Measurements from ENCODE around the gene SLC44A4. TPM values are rescaled to one million over a fixed set of nuclear protein-coding genes. Genes with fewer than 3 reads are reported as not detected.
"Not testable (repeated sequence)": the region's sequence is repeated elsewhere in the genome, so short reads cannot be mapped to it uniquely, and the experiment has no call there.

SLC44A4 gene
- total and polyA plus RNA-seq, 5 donors: 0.05 TPM; not detected in 4

DNA sequence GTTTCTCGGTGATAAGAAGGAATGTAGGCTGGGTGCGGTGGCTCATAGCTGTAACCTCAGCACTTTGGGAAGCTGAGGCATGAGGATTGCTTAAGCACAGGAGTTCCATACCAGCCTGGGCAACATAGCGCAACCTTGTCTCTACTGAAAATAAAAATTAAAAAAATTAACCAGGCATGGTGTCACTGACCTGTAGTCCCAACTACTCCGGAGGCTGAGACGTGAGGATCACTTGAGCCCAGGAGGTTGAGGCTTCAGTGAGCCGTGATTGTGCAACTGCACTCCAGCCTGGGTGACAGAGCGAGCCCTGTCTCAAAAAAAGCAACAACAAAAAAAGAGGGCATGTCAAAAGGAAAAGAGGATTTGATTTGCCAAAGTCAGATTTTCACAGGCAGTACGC lies 20.1 kb downstream of the SLC44A4 start:
- DNase-seq: peak in 1 of 3 donors; percentile 4
- no peaks in the 10 kb centered on the region for H3K9me3 ChIP-seq (ENCODE audit: control insufficient read depth, low read length)
- H3K4me3 ChIP-seq (ENCODE audit: low read length): no peak overlapping the region
- H3K27ac ChIP-seq (ENCODE audit: low read length): no peak overlapping the region
- intact Hi-C loops (cut with DNase I): no loop called here
- ATAC-seq: no peak
- 95% methylated on average over 8 of the region's 8 CpGs for WGBS
- H3K4me1 ChIP-seq (ENCODE audit: control insufficient read depth, insufficient read depth, low read length): peaks cover 2% of the 10 kb centered on the region
- H3K27me3 ChIP-seq (ENCODE audit: control insufficient read depth, insufficient read depth): no peaks in the 10 kb centered on the region

DNA sequence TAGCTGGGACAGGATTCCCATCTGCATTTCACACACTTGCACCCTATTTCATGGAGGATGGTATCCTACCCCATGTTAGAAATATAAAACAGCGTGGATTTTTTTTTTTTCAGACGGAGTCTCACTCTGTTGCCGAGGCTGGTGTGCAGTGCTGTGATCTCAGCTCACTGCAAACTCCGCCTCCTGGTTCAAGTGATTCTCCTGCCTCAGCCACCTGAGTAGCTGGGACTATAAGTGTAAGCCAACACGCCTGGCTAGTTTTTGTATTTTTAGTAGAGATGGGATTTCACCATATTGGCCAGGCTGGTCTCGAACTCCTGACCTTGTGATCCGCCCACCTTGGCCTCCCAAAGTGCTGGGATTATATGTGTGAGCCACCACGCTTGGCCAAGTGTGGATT lies 21.0 kb downstream of the SLC44A4 start:
- ATAC-seq: not testable (repeated sequence)

DNA sequence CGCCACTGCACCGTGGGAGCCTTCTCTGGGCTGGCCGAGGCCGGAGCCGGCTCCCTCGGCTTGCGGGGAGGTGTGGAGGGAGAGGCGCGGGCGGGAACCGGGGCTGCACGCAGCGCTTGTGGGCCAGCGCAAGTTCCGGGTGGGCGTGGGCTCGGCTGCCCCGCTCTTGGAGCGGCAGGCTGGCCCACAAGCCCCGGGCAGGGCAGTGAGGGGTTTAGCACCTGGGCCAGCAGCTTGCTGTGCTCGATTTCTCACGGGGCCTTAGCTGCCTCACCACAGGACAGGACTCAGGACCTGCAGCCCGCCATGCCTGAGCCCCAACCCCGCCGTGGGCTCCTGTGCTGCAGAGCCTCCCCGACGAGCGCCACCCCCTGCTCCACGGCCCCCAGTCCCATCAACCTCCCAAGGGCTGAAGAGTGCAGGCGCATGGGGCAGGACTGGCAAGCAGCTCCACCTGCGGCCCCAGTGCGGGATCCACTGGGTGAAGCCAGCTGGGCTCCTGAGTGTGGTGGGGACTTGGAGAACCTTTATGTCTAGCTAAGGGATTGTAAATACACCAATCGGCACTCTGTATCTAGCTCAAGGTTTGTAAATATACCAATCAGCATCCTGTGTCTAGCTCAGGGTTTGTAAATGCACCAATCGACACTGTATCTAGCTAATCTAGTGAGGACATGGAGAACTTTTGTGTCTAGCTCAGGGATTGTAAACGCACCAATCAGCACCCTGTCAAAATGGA lies 26.6 kb downstream of the SLC44A4 start:
- H3K4me3 ChIP-seq (ENCODE audit: low read length); H3K27me3 ChIP-seq (ENCODE audit: control insufficient read depth, insufficient read depth); H3K4me1 ChIP-seq (ENCODE audit: control insufficient read depth, insufficient read depth, low read length); H3K27ac ChIP-seq (ENCODE audit: low read length); H3K9me3 ChIP-seq (ENCODE audit: control insufficient read depth, low read length); intact Hi-C loops (cut with DNase I); ATAC-seq: not testable (repeated sequence)
- WGBS: 88% methylated on average over 35 of the region's 35 CpGs
- peak in 1 of 3 donors; percentile 41 for DNase-seq

More for the DNA sequence above, 21.0 kb downstream of the SLC44A4 start:
- H3K4me3 ChIP-seq (ENCODE audit: low read length); H3K27me3 ChIP-seq (ENCODE audit: control insufficient read depth, insufficient read depth); intact Hi-C loops (cut with DNase I); DNase-seq; H3K4me1 ChIP-seq (ENCODE audit: control insufficient read depth, insufficient read depth, low read length); H3K9me3 ChIP-seq (ENCODE audit: control insufficient read depth, low read length); H3K27ac ChIP-seq (ENCODE audit: low read length): not testable (repeated sequence)
- WGBS: 91% methylated on average over 8 of the region's 8 CpGs

DNA sequence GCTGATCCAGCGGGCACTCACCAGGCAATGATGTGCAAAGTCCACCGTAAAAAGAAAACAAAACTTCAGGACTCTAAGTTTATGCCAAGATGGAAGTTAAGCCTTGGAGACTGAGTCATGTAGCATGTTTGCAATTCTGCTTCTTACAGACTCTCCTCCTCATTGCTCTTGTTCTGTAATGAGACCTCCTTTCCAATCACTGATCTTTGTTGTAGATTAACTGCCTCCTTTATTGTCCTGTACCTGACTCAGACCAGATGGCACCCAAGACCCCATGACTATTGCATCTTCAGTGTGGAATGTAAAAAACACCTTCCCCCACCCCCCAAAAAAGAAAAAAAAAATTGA lies 27.3 kb downstream of the SLC44A4 start:
- WGBS: 74% methylated on average over 2 of the region's 2 CpGs
- intact Hi-C loops (cut with DNase I): no loop called here
- DNase-seq (no peak), ATAC-seq (no peak)
- Histone ChIP-seq H3K4me1 (ENCODE audit: control insufficient read depth, insufficient read depth, low read length) (no peaks in the 10 kb centered on the region), H3K4me3 (ENCODE audit: low read length) (no peak overlapping the region), H3K9me3 (ENCODE audit: control insufficient read depth, low read length) (no peaks in the 10 kb centered on the region), H3K27ac (ENCODE audit: low read length) (no peak overlapping the region), H3K27me3 (ENCODE audit: control insufficient read depth, insufficient read depth) (no peaks in the 10 kb centered on the region)

DNA sequence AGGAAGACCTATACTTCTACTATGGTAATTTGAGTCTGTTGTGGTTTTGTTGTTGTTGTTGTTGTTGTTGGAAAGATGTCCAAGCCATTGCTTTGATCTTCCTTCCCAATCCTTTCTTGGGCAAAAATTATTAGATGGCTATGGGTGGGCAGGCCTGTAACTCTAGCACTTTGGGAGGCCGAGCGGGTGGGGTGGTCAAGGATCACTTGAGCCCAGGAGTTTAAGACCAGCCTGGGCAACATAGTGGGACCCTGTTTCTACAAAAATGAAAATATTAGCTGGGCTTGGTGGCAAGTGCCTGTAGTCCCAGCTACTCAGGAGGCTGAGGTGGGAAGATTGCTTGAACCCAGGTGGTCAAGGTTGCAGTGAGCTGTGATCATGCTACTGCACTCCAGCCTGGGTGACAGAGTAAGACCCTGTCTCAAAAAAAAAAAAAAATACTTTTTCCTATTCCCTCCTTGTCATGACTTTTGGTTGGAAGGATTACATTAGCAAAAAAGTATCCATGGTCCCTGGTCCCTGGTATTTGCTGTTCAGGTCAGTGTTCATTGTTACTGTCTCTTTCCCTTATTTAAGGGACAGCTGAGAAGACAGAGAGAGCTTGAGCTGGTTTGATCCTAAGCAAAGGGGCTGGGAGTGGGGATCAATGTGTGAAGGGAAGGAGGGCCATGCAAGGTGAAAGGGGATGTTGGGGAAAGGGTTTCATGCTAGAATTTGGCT lies 27.9 kb downstream of the SLC44A4 start:
- Histone ChIP-seq H3K27me3 (ENCODE audit: control insufficient read depth, insufficient read depth) (no peaks in the 10 kb centered on the region), H3K9me3 (ENCODE audit: control insufficient read depth, low read length) (no peaks in the 10 kb centered on the region), H3K4me3 (ENCODE audit: low read length) (no peak overlapping the region), H3K4me1 (ENCODE audit: control insufficient read depth, insufficient read depth, low read length) (no peaks in the 10 kb centered on the region), H3K27ac (ENCODE audit: low read length) (no peak overlapping the region)
- intact Hi-C loops (cut with DNase I): no loop called here
- 94% methylated on average over 2 of the region's 2 CpGs for WGBS
- ATAC-seq: no peak
- DNase-seq: peak in 1 of 3 donors; percentile 3

DNA sequence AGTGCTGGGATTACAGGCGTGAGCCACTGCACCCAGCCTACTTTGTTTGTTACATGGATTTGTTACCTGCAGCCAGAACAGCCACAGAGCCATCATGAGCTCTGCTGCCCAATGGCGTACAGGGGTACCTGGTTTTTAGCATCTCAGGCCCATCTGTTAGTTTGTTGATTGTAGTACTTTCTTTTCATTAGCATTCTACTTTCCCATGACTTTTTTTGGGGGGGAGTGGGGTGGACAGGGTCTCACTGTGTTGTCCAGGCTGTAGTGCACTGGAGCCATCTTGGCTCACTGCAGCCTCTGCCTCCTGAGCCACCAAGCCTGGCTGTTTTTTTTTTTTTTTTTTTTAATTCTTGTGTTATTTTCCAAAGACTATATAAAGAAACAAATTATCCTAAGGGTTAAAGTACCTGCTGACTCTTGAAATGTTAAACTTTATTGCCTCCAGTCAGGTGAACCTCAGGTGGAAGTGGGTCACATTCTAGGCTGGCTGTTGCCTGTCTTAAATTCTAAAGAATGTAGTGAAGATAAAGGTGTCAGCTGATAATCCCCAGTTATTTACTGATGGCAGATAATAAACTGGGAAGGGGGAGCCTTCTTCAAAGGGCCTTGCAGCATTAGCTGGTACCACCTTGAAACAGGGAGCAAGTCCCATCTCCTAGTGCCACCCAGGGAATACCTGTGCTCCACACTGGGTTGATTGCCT lies 31.4 kb downstream of the SLC44A4 start:
- H3K27me3 ChIP-seq (ENCODE audit: control insufficient read depth, insufficient read depth): no peaks in the 10 kb centered on the region
- no peak for ATAC-seq
- H3K4me3 ChIP-seq (ENCODE audit: low read length): no peak overlapping the region
- H3K4me1 ChIP-seq (ENCODE audit: control insufficient read depth, insufficient read depth, low read length): no peaks in the 10 kb centered on the region
- 96% methylated on average over 2 of the region's 2 CpGs for WGBS
- H3K9me3 ChIP-seq (ENCODE audit: control insufficient read depth, low read length): no peaks in the 10 kb centered on the region
- intact Hi-C loops (cut with DNase I): no loop called here
- H3K27ac ChIP-seq (ENCODE audit: low read length): no peak overlapping the region
- DNase-seq: peak in 1 of 3 donors; percentile 5

DNA sequence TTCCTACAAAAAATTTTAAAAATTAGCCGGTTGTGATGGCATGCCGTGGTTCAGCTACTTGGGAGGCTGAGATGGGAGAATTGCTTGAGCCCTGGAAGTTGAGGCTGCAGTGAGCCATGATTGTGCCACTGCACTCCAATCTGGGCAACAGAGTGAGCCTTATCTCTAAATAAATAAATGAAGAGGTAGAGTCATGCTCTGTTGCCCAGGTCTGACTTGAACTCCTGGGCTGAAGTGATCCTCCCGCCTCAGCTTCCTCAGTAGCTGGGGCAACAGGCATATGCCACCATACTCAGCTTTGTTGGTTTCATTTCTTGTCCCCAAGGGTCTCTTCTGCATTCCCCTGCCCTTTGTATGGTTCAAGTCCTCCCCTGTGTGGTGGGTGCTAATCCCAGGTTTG lies 34.3 kb downstream of the SLC44A4 start:
- over 99% methylated on average over 3 of the region's 3 CpGs for WGBS
- no peak for ATAC-seq
- peak in 1 of 3 donors; percentile 0 for DNase-seq
- Histone ChIP-seq H3K9me3 (ENCODE audit: control insufficient read depth, low read length) (no peaks in the 10 kb centered on the region), H3K27me3 (ENCODE audit: control insufficient read depth, insufficient read depth) (no peaks in the 10 kb centered on the region), H3K4me3 (ENCODE audit: low read length) (no peak overlapping the region), H3K27ac (ENCODE audit: low read length) (no peak overlapping the region), H3K4me1 (ENCODE audit: control insufficient read depth, insufficient read depth, low read length) (no peaks in the 10 kb centered on the region)
- intact Hi-C loops (cut with DNase I): no loop called here

DNA sequence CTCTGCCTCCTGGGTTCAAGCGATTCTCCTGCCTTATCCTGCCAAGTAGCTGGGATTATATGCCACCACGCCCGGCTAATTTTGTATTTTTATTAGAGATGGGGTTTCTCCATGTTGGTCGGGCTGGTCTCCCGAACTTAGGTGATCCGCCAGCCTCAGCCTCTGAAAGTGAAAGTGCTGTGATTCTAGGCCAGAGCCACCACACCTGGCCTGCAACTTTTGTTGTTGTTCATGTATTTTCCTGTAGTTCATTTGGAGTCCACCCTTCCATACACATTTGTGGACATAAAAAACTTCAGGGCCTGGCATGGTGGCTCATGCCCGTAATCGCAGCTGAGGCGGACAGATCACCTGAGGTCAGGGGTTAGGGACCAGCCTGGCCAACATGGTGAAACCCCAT lies 36.7 kb downstream of the SLC44A4 start:
- no peaks in the 10 kb centered on the region for H3K9me3 ChIP-seq (ENCODE audit: control insufficient read depth, low read length)
- DNase-seq (peak in 1 of 3 donors; percentile 12), ATAC-seq (no peak)
- no peak overlapping the region for H3K27ac ChIP-seq (ENCODE audit: low read length)
- 92% methylated on average over 9 of the region's 9 CpGs for WGBS
- no peaks in the 10 kb centered on the region for H3K27me3 ChIP-seq (ENCODE audit: control insufficient read depth, insufficient read depth)
- peaks cover 8% of the 10 kb centered on the region for H3K4me1 ChIP-seq (ENCODE audit: control insufficient read depth, insufficient read depth, low read length)
- intact Hi-C loops (cut with DNase I): no loop called here
- H3K4me3 ChIP-seq (ENCODE audit: low read length): no peak overlapping the region

DNA sequence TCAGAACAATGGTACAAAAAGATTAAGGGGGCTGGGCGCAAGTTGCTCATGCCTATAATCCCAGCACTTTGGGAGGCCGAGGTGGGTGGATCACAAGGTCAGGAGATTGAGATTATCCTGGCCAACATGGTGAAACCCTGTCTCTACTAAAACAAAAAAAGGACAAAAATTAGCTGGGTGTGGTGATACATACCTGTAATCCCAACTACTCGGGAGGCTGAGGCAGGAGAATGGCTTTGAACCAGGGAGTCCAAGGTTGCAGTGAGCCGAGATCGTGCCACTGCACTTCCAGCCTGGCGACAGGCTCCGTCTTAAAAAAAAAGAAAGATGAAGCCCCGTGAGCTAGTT lies 39.0 kb downstream of the SLC44A4 start:
- H3K9me3 ChIP-seq (ENCODE audit: control insufficient read depth, low read length); H3K4me1 ChIP-seq (ENCODE audit: control insufficient read depth, insufficient read depth, low read length); ATAC-seq; H3K27me3 ChIP-seq (ENCODE audit: control insufficient read depth, insufficient read depth); H3K27ac ChIP-seq (ENCODE audit: low read length); H3K4me3 ChIP-seq (ENCODE audit: low read length): not testable (repeated sequence)
- WGBS: 84% methylated on average over 8 of the region's 8 CpGs
- DNase-seq: peak in 1 of 3 donors; percentile 9
- intact Hi-C loops (cut with DNase I): loop anchor here in 2 of 4 donors (10.0 kb wide), 2 partner anchors 105 to 115 kb away; partner anchors contain the start of genes CLIC1 (in 1 of the 2), DDAH2 (in 1 of the 2), LY6G6C (in 1 of the 2) and MPIG6B (in 1 of the 2)

DNA sequence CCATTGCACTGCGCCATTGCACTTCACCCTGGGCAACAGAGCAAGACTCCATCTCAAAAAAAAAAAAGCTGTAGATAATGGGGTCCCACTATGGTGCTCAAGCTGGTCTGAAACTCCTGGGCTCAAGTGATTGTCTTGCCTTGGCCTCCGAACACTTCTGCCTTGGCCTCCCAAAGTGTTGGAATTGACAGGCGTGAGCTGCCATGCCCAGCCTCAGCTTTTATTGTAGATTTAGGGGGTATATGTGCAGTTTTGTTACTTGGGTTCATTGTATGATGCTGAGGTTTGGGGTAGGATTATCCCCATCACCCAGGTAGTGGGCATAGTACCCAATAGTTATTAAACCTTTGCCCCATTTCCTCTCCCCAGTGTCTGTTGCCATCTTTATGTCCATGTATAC lies 39.8 kb downstream of the SLC44A4 start:
- intact Hi-C loops (cut with DNase I): loop anchor here in 2 of 4 donors (10.0 kb wide), 2 partner anchors 104 to 114 kb away; partner anchors contain the start of genes CLIC1 (in 1 of the 2), DDAH2 (in 1 of the 2), LY6G6C (in 1 of the 2) and MPIG6B (in 1 of the 2)
- Histone ChIP-seq H3K4me3 (ENCODE audit: low read length) (no peak overlapping the region), H3K4me1 (ENCODE audit: control insufficient read depth, insufficient read depth, low read length) (peaks cover 8% of the 10 kb centered on the region), H3K27ac (ENCODE audit: low read length) (no peak overlapping the region), H3K9me3 (ENCODE audit: control insufficient read depth, low read length) (no peaks in the 10 kb centered on the region), H3K27me3 (ENCODE audit: control insufficient read depth, insufficient read depth) (no peaks in the 10 kb centered on the region)
- no peak for ATAC-seq
- 95% methylated on average over 3 of the region's 3 CpGs for WGBS
- no peak for DNase-seq

DNA sequence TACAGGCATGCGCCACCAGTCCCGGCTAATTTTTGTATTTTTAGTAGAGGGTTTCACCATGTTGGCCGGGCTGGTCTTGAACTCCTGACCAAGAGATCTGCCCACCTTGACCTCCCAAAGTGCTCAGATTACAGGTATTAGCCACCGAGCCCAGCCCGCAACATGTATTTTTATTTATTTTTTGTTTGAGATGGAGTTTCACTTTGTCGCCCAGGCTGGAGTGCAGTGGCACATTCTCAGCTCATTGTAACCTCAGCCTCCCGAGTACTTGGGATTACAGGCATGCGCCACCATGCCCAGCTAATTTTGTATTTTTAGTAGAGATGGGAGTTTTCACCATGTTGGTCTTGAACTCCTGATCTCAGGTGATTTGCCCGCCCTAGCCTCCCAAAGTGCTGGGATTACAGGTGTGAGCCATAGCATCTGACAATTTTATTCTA lies 40.7 kb downstream of the SLC44A4 start:
- not testable (repeated sequence) for H3K4me1 ChIP-seq (ENCODE audit: control insufficient read depth, insufficient read depth, low read length); H3K27me3 ChIP-seq (ENCODE audit: control insufficient read depth, insufficient read depth); H3K4me3 ChIP-seq (ENCODE audit: low read length); H3K9me3 ChIP-seq (ENCODE audit: control insufficient read depth, low read length); H3K27ac ChIP-seq (ENCODE audit: low read length); ATAC-seq
- 88% methylated on average over 9 of the region's 9 CpGs for WGBS
- intact Hi-C loops (cut with DNase I): loop anchor here in 2 of 4 donors (10.0 kb wide), 2 partner anchors 103 to 113 kb away; partner anchors contain the start of genes CLIC1 (in 1 of the 2), DDAH2 (in 1 of the 2), LY6G6C (in 1 of the 2) and MPIG6B (in 1 of the 2)
- peak in 1 of 3 donors; percentile 16 for DNase-seq

Data from right cardiac atrium (tissue), 5 donors.